Right hindlimb (tissue), 1 donor: ENCODE results near the gene FAM163B.

ENCODE experiments used
- DNase-seq: peaks from one replicate; pipeline ENCODE4 v3.0.0-alpha.2; 2018

FAM163B gene

DNA sequence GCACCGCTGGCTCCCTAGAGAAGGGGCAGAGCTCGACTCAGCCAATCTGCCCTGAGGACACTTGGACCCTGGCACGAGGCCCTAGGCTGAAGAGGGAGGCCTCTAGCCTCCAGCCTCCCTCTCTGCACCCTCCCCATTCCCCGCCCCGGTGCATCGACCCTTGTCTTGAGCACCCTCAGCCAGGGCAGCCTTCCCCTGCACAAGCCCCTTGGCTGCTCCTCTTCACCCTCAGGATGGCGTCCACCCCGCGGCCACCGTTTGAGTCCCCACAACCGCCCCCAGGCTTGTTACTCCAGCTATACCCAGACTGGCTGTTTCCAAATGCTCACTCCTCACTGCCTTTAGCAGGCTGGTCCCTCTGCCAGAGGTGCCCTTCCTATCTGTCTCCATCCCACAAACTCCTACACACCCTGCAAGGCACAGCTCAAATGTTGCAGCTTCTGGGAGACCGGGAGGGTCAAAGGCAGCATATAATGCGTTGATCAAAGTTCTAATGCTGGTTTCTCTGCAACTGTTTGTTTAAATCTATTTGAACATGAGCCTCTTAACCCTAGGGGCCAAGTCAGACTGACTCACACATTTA lies 6.5 kb upstream of the FAM163B start:
- DNase-seq, result no peak

DNA sequence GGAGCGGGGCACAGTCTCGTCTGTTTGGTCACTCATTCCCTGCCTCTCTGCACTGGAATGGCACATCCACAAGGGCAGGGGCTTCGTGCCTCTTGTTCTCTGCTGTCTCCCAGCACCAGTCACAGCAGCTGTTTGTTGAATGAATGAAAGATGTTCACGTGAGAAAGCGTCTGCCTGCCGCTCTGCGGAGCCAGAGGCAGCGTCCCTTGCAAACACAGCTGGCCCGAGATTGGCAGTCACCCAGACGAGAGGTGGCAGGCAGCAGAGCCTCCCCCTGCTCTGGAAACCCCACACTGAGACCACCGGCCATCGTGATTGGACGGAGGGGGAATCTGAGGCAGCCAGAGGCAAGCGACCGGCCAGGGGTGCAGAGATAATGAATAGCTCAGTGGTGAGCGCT lies 6.0 kb upstream of the FAM163B start:
- DNase-seq, result no peak

GRCh38 chr9:133614678-133615077 lies 5.5 kb upstream of the FAM163B start:
- no peak for DNase-seq

- no peak for DNase-seq
These were observed 4.9 kb upstream of the FAM163B start for GRCh38 chr9:133614056-133614455.

DNA sequence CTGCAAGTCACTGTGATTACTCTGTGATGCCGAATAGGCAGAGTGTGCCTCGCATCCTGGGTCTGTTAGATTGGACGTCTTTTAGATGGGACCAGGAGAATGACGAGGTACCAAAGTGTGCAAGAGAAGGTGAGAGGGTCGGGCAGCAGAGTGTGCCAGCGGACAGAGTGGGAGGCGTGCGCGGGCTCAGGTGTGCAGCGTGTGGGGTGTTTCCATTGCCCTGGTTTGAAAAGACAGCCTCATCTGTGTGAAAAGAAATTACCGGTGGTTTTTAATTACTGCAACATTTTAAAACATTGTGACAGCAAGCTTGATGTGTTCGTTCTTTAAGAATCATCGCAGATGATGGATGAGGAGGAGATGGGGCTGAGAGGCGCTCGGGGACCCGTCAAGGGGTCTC lies 4.2 kb upstream of the FAM163B start:
- DNase-seq, result no peak

GRCh38 chr9:133612816-133613215 lies 3.6 kb upstream of the FAM163B start:
- DNase-seq, result no peak

DNA sequence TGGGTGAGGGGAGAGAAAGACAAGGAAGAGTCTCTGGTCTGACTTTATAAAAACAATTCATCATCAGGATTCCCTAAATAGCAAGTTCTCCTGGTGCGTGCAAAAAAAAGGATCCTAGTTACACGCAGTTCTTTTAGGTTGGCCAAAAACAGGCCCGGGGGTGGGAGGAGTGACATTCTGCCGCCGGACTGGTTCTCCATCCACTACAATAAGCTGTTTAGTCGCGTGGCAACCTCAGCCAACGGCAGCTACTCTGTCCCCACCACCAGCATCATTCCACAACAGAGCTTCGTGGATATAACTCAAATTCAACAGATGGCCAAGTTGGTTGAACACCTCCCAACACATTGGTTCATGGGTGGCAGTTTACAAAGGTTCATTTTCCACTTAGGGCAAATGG lies 2.9 kb upstream of the FAM163B start:
- no peak for DNase-seq

GRCh38 chr9:133610845-133611244 lies 1.7 kb upstream of the FAM163B start:
- DNase-seq, result no peak

- no peak for DNase-seq
These were observed 300 bp downstream of the FAM163B start for GRCh38 chr9:133608889-133609288.

GRCh38 chr9:133608382-133608781 lies 807 bp downstream of the FAM163B start:
- DNase-seq, result no peak

DNA sequence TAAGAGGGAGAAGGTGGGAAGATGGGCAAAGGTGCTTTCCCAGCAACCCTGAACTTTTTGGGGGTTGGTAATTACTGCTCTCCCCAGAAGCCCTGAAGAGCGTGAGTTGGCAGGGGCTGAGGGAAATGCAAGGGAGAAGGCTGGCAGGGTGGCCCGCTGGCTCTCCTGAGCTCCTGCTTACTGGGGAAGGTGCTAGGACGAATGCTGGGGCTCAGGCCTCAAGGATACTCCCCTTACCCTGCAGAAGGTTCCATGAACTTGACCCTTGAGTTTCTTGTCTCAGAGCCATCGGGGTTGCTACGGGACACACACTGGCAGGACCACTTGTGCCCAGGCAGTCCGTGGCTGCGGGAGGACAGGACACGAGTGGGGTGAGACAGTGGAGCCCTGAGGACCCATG lies 1.2 kb downstream of the FAM163B start:
- DNase-seq, result no peak

GRCh38 chr9:133607381-133607780 lies 1.8 kb downstream of the FAM163B start:
- DNase-seq, result no peak

- DNase-seq, result no peak
These were observed 2.5 kb downstream of the FAM163B start for GRCh38 chr9:133606708-133607025.

- DNase-seq, result peak; percentile 43
These were observed 3.1 kb downstream of the FAM163B start for GRCh38 chr9:133605856-133606707.

- DNase-seq, result no peak
These were observed 3.7 kb downstream of the FAM163B start for GRCh38 chr9:133605446-133605845.

DNA sequence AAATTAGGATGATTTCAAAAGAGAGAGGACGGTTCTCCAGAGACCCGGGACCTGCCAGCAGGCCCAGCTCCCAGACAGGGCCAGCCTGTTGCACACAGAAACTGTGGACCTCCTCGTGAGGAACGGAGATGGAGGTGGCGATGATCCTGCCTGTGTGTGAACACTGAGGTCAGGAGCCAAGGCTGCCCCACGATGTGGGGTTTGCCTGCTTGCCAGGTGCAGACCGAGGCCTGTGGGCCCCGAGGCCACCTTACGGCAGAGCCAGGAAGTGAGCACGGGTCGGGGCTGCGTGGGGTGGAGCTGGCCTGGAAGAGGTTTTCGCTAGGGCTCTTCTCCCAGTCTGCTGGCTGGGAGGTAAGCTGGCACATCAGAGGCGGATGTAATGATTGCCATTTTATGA lies 4.3 kb downstream of the FAM163B start:
- no peak for DNase-seq

GRCh38 chr9:133604214-133604613 lies 5.0 kb downstream of the FAM163B start:
- no peak for DNase-seq

- no peak for DNase-seq
These were observed 5.9 kb downstream of the FAM163B start for GRCh38 chr9:133603135-133603927.

GRCh38 chr9:133602277-133602676 lies 6.9 kb downstream of the FAM163B start:
- no peak for DNase-seq

DNA sequence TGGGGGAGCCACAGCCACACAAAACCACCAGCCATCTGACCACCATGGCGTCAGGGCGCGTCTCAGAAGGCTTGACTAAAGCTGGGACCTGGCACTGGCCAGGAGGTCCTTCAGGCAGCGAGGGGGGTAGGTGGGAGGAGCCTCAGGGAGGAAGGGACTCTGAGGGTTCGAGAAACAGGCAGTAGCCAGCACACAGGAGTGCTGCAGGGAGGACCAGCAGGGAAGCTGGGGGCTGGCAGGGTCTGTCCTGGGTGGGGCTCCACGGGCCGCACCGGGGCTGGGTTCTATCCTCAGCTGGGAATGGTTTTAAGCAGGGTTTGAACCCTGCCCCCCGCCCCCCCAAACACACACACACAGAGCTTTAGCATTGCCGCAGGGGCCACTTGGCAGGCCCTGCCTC lies 7.4 kb downstream of the FAM163B start:
- no peak for DNase-seq

DNA sequence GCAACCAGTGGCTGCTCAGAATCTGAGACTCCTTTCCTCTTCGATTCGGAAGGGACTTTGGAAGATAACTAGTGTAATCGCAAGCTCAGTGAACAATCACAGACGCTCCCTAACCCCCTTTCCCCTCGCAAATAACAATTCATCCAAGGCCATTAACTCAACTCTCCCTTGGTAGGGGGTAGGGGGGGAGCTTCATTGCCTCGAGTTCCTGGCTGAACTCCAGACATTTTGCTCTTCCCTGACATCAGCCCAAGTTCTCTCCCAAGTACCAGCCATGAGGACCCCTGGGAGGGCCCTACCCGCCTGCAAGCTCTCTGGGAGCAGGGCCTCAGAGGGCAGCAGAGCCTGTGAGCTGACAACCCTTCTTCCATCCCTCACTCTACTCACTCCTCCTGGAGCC lies 8.4 kb downstream of the FAM163B start:
- no peak for DNase-seq

DNA sequence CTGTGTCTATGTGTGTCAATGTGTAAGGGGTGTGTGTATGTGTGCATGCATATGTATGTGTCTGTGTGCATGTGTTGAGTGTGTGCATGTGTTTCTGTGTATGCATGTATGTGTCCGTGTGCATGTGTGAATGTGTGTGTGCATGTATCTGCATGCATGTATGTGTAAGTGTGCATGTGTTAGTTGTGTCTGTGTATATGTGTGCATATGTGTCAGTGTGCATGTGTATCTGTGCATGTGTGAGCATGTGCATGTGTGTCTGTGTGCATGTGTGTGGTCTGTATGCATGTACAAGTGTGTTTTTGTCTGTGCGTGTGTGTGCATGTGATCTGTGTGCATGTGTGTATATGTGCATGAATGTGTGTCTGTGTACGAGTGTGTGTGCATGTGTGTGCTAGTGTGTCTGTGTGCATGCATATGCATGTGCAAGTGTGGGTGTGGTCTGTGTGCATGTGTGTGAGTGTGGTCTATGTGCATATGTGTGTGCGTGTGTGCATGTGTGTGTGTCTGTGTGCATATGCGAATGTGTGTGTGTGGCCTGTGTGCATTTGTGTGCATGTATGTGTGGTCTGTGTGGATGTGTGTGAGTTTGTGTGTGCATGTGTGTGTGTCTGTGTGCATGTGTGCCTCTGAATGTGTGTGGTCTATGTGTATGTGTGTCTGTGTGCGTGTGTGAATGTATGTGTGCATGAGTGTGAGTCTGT lies 9.6 kb downstream of the FAM163B start:
- no peak for DNase-seq

DNA sequence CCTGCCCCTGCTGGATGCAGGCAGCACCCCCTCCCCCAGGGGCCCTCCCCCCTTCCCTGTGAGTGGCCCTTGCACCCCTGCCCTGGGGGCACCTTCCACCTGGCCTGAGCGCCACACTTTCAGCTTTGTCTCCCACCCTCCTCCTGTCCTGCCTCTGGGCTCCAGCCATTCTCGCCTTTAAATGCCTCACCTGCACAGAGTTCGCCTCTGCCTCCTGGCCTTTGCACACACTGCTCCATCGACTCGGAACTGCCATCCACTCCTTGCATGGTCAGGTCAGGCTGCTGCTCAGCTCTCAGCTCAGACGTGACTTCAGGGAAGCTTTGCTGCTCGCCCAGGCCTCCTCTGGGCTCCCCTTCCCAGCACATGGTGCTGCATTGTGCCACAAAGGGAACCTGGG lies 10.2 kb downstream of the FAM163B start:
- no peak for DNase-seq
